ENCODE measurements around the gene VAMP3.

VAMP3 gene

DNA sequence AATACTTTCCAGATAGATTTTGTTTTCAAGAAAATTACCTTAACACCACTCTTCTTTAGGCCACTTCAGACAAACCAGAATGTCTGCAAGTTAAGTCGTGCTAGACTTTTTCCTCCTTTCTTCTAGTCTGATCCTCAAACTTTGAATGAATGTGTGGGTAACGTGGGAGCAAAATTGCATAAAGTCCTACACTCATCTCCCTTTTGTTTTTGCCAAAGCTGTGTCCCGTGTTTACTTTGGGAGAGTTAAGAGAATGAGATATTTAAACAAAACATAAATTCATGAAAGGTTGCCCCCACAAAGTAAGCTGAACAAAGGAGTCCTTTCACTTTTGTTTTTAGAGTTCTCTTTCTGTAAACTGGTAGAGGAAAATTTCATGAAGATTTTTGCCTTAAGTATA, 16.9 kb upstream of the VAMP3 start:
- Histone ChIP-seq H3K4me2 (ENCODE audit: insufficient read depth, low read length) (no peak overlapping the region), H3K36me3 (ENCODE audit: insufficient read depth, low read length) (no peaks in the 10 kb centered on the region), H3K4me3 (ENCODE audit: low read depth in 1 of 2, low read length in 2 of 2) (no peak overlapping the region), H3K4me1 (ENCODE audit: insufficient read depth, low read length) (no peaks in the 10 kb centered on the region), H2AFZ (ENCODE audit: low read depth, low read length) (no peak overlapping the region), H3K9ac (ENCODE audit: low read depth, low read length) (no peak overlapping the region), H3K27me3 (ENCODE audit: insufficient read depth, low read length, poor library complexity) (peaks cover 16% of the 10 kb centered on the region), H4K20me1 (ENCODE audit: insufficient read depth, low read length) (no peaks in the 10 kb centered on the region), H3K9me3 (ENCODE audit: insufficient read depth, low read length, severe bottlenecking) (no peaks in the 10 kb centered on the region), H3K79me2 (ENCODE audit: insufficient read depth, low read length) (no peaks in the 10 kb centered on the region), H3K27ac (ENCODE audit: low read length) (no peak overlapping the region)
- ATAC-seq (ENCODE audit: insufficient read depth, low read depth) (no peak), DNase-seq (no peak)
- no peak for TF ChIP-seq EZH2 (IDR thresholded peaks at IDR 0.05; ENCODE audit: borderline replicate concordance, low read depth, low read length, severe bottlenecking)

DNA sequence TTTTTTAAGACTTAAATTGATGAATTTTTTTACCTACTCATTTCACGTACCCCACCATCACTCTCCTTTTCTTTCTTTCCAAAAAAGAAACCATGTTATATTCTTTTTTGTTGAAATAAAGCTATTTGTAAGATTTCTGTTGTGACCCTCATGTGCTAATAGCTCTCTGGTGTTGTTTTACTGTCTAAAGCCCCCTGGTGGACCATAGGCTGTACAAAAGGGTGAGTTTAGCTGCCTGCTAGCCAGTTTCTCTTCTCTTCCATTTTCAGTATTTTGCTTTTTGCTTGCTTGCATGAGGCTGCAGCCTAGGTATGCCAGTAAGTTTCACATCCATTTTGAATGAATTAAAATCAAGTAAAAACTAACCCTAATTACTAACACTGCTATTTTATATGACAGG, 15.6 kb upstream of the VAMP3 start:
- H3K4me3 ChIP-seq (ENCODE audit: low read depth in 1 of 2, low read length in 2 of 2), result no peak overlapping the region
- no peak overlapping the region for H2AFZ ChIP-seq (ENCODE audit: low read depth, low read length)
- H3K4me2 ChIP-seq (ENCODE audit: insufficient read depth, low read length), result no peak overlapping the region
- H3K4me1 ChIP-seq (ENCODE audit: insufficient read depth, low read length), result no peaks in the 10 kb centered on the region
- H3K79me2 ChIP-seq (ENCODE audit: insufficient read depth, low read length), result no peaks in the 10 kb centered on the region
- no peak for TF ChIP-seq EZH2 (IDR thresholded peaks at IDR 0.05; ENCODE audit: borderline replicate concordance, low read depth, low read length, severe bottlenecking)
- TF ChIP-seq, protein P1, sequence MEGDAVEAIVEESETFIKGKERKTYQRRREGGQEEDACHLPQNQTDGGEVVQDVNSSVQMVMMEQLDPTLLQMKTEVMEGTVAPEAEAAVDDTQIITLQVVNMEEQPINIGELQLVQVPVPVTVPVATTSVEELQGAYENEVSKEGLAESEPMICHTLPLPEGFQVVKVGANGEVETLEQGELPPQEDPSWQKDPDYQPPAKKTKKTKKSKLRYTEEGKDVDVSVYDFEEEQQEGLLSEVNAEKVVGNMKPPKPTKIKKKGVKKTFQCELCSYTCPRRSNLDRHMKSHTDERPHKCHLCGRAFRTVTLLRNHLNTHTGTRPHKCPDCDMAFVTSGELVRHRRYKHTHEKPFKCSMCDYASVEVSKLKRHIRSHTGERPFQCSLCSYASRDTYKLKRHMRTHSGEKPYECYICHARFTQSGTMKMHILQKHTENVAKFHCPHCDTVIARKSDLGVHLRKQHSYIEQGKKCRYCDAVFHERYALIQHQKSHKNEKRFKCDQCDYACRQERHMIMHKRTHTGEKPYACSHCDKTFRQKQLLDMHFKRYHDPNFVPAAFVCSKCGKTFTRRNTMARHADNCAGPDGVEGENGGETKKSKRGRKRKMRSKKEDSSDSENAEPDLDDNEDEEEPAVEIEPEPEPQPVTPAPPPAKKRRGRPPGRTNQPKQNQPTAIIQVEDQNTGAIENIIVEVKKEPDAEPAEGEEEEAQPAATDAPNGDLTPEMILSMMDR (IDR thresholded peaks at IDR 0.05; ENCODE audit: borderline replicate concordance, extremely low read depth, low read length, poor library complexity, severe bottlenecking), result peak; percentile 38
- H4K20me1 ChIP-seq (ENCODE audit: insufficient read depth, low read length), result no peaks in the 10 kb centered on the region
- ATAC-seq (ENCODE audit: insufficient read depth, low read depth), result no peak
- no peaks in the 10 kb centered on the region for H3K36me3 ChIP-seq (ENCODE audit: insufficient read depth, low read length)
- H3K27me3 ChIP-seq (ENCODE audit: insufficient read depth, low read length, poor library complexity), result peaks cover 20% of the 10 kb centered on the region
- H3K9me3 ChIP-seq (ENCODE audit: insufficient read depth, low read length, severe bottlenecking), result no peaks in the 10 kb centered on the region
- H3K27ac ChIP-seq (ENCODE audit: low read length), result no peak overlapping the region
- no peak overlapping the region for H3K9ac ChIP-seq (ENCODE audit: low read depth, low read length)
- no peak for DNase-seq

DNA sequence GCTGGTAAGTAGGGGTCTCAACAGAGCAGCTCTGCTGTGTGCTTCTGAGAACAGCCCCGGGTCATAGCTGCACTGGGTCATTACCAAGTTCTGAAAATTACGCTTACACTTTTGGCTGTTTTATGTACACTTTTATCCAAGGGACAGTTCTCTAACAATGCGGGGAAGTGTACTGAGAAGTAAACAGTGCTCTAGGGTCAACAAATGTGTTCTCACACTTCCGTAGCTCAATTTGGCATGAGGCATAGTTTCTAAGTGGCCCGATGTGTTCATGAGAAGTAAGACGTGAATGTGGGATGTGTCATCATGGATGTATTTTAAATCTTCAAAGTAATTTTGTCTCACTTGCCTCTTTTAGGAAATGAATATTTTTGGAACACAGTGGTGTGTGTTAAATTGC, 10.9 kb upstream of the VAMP3 start:
- Histone ChIP-seq H3K27ac (ENCODE audit: low read length) (no peak overlapping the region), H3K36me3 (ENCODE audit: insufficient read depth, low read length) (no peaks in the 10 kb centered on the region), H4K20me1 (ENCODE audit: insufficient read depth, low read length) (no peaks in the 10 kb centered on the region), H3K9ac (ENCODE audit: low read depth, low read length) (no peak overlapping the region), H3K4me3 (ENCODE audit: low read depth in 1 of 2, low read length in 2 of 2) (no peak overlapping the region), H2AFZ (ENCODE audit: low read depth, low read length) (no peak overlapping the region), H3K27me3 (ENCODE audit: insufficient read depth, low read length, poor library complexity) (peaks cover 15% of the 10 kb centered on the region), H3K9me3 (ENCODE audit: insufficient read depth, low read length, severe bottlenecking) (no peaks in the 10 kb centered on the region), H3K4me2 (ENCODE audit: insufficient read depth, low read length) (no peak overlapping the region), H3K79me2 (ENCODE audit: insufficient read depth, low read length) (no peaks in the 10 kb centered on the region), H3K4me1 (ENCODE audit: insufficient read depth, low read length) (no peaks in the 10 kb centered on the region)
- DNase-seq (no peak), ATAC-seq (ENCODE audit: insufficient read depth, low read depth) (no peak)
- TF ChIP-seq EZH2 (IDR thresholded peaks at IDR 0.05; ENCODE audit: borderline replicate concordance, low read depth, low read length, severe bottlenecking), result no peak
- TF ChIP-seq, protein P1 (IDR thresholded peaks at IDR 0.05; ENCODE audit: borderline replicate concordance, extremely low read depth, low read length, poor library complexity, severe bottlenecking), result no peak

DNA sequence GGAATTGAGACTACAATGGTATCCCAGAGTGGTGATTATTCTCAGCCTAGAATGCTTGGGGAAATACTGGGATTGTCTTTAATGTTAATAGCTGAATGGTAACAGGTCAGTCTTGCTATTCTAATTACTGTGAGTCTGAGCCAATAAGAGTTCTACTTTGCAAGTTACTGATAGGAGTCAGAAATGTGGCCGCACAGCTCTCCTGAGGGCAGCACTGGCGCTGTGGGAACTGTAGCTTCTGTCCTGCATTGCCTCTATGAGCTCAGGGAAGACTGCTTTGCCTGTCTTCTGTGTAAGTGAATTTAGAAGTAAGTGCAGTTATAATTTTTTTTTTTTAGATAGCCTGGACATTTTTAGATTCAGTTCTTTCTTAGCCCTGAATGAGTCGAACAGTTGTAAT, 10.0 kb upstream of the VAMP3 start:
- Histone ChIP-seq H3K4me1 (ENCODE audit: insufficient read depth, low read length) (no peaks in the 10 kb centered on the region), H3K36me3 (ENCODE audit: insufficient read depth, low read length) (no peaks in the 10 kb centered on the region), H3K4me2 (ENCODE audit: insufficient read depth, low read length) (no peak overlapping the region), H4K20me1 (ENCODE audit: insufficient read depth, low read length) (no peaks in the 10 kb centered on the region), H3K27ac (ENCODE audit: low read length) (no peak overlapping the region), H3K4me3 (ENCODE audit: low read depth in 1 of 2, low read length in 2 of 2) (no peak overlapping the region), H3K79me2 (ENCODE audit: insufficient read depth, low read length) (no peaks in the 10 kb centered on the region), H3K9ac (ENCODE audit: low read depth, low read length) (no peak overlapping the region), H3K27me3 (ENCODE audit: insufficient read depth, low read length, poor library complexity) (peaks cover 10% of the 10 kb centered on the region), H3K9me3 (ENCODE audit: insufficient read depth, low read length, severe bottlenecking) (no peaks in the 10 kb centered on the region), H2AFZ (ENCODE audit: low read depth, low read length) (no peak overlapping the region)
- TF ChIP-seq, protein P1 (IDR thresholded peaks at IDR 0.05; ENCODE audit: borderline replicate concordance, extremely low read depth, low read length, poor library complexity, severe bottlenecking), result no peak
- no peak for TF ChIP-seq EZH2 (IDR thresholded peaks at IDR 0.05; ENCODE audit: borderline replicate concordance, low read depth, low read length, severe bottlenecking)
- no peak for DNase-seq
- no peak for ATAC-seq (ENCODE audit: insufficient read depth, low read depth)
